ENCODE measurements around the gene TXNDC8. TPM values are rescaled to one million over a fixed set of nuclear protein-coding genes. Genes with fewer than 3 reads are reported as not detected.

Gene TXNDC8
- total RNA-seq, 1 experiment from 2014 or later, result not detected

DNA sequence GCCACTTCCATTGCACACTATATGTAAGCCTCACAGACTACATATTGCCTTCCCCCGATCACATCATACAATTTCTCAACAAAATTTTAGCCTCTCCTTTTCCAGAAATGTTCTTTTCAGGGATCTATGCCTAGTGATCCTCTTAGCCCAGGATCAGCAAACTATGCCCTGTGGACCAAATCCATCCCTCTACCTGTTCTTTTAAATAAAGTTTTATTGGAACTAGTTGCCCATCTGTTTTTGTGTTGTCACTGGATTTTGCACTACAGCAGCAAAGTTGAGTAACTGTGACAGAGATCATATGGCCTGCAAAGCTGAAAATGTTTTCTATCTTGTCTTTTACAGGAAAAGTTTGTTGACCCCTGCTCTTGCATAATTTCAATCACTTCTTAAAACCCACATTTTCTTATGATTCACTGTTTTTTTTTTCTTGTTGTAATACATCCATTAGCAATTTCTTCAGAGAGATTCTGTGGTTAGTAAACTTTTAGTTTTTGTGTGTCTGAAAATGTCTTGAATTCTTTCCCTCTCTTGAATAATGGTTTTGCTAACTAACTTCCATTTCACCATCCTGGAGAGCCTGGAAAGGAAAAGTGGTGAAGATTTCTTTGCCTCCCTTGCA, 7.1 kb downstream of the TXNDC8 start:
- ATAC-seq (no peak), DNase-seq (ENCODE audit: low read depth, low spot score) (no peak)
- Histone ChIP-seq H3K36me3 (ENCODE audit: control insufficient read depth in 1 of 2, insufficient read depth in 2 of 2, low read length in 2 of 2) (no peaks in the 10 kb centered on the region), H3K27me3 (ENCODE audit: insufficient read depth, low read length) (no peaks in the 10 kb centered on the region), H3K4me2 (ENCODE audit: low read length) (no peak overlapping the region), H3K4me1 (ENCODE audit: control insufficient read depth in 1 of 2, insufficient read depth in 2 of 2, low read length in 2 of 2) (no peaks in the 10 kb centered on the region), H3K4me3 (replicated peaks in 1 of 2; ENCODE audit: low read depth in 1 of 2, low read length in 2 of 2) (no peak overlapping the region), H3K9ac (ENCODE audit: low read length) (no peak overlapping the region), H3K9me2 (ENCODE audit: insufficient read depth) (no peaks in the 10 kb centered on the region), H3K27ac (ENCODE audit: low read depth, low read length) (no peak overlapping the region), H3K9me3 (ENCODE audit: control insufficient read depth in 1 of 2, insufficient read depth in 1 of 2, low read depth in 1 of 2, low read length in 2 of 2) (no peaks in the 10 kb centered on the region), H3K79me2 (ENCODE audit: insufficient read depth, low read length) (no peaks in the 10 kb centered on the region), H2AFZ (ENCODE audit: low read depth, low read length, poor library complexity, severe bottlenecking) (no peak overlapping the region), H4K20me1 (ENCODE audit: insufficient read depth) (no peaks in the 10 kb centered on the region)
- CTCF ChIA-PET, result no interaction called here
- intact Hi-C loops (cut with micrococcal nuclease), result no loop called here
- no peak for TF ChIP-seq SP1 (IDR thresholded peaks at IDR 0.05; ENCODE audit: low read depth)
- no peak for TF ChIP-seq TCF7L2 (IDR thresholded peaks at IDR 0.05; ENCODE audit: borderline replicate concordance, extremely low read depth, insufficient read depth, insufficient read length)
- no peak for TF ChIP-seq EZH2 (IDR thresholded peaks at IDR 0.05)
- TF ChIP-seq, protein P1, sequence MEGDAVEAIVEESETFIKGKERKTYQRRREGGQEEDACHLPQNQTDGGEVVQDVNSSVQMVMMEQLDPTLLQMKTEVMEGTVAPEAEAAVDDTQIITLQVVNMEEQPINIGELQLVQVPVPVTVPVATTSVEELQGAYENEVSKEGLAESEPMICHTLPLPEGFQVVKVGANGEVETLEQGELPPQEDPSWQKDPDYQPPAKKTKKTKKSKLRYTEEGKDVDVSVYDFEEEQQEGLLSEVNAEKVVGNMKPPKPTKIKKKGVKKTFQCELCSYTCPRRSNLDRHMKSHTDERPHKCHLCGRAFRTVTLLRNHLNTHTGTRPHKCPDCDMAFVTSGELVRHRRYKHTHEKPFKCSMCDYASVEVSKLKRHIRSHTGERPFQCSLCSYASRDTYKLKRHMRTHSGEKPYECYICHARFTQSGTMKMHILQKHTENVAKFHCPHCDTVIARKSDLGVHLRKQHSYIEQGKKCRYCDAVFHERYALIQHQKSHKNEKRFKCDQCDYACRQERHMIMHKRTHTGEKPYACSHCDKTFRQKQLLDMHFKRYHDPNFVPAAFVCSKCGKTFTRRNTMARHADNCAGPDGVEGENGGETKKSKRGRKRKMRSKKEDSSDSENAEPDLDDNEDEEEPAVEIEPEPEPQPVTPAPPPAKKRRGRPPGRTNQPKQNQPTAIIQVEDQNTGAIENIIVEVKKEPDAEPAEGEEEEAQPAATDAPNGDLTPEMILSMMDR (IDR thresholded peaks at IDR 0.05 in 2 of 3, conservative IDR thresholded peaks at IDR 0.05 in 1 of 3; ENCODE audit: borderline replicate concordance in 1 of 3, insufficient read depth in 1 of 3, low read depth in 2 of 3, low read length in 2 of 3), result no peak
- TF ChIP-seq FOSL1 (IDR thresholded peaks at IDR 0.05; ENCODE audit: low read depth), result no peak
- no peak for TF ChIP-seq ZFX (IDR thresholded peaks at IDR 0.05)
- no peak for TF ChIP-seq EGR1 (IDR thresholded peaks at IDR 0.05; ENCODE audit: low read depth)
- no peak for TF ChIP-seq CBX3 (IDR thresholded peaks at IDR 0.05; ENCODE audit: low read depth)
- no peak for TF ChIP-seq ELF1 (IDR thresholded peaks at IDR 0.05; ENCODE audit: borderline replicate concordance, low read depth)
- TF ChIP-seq, protein P2, sequence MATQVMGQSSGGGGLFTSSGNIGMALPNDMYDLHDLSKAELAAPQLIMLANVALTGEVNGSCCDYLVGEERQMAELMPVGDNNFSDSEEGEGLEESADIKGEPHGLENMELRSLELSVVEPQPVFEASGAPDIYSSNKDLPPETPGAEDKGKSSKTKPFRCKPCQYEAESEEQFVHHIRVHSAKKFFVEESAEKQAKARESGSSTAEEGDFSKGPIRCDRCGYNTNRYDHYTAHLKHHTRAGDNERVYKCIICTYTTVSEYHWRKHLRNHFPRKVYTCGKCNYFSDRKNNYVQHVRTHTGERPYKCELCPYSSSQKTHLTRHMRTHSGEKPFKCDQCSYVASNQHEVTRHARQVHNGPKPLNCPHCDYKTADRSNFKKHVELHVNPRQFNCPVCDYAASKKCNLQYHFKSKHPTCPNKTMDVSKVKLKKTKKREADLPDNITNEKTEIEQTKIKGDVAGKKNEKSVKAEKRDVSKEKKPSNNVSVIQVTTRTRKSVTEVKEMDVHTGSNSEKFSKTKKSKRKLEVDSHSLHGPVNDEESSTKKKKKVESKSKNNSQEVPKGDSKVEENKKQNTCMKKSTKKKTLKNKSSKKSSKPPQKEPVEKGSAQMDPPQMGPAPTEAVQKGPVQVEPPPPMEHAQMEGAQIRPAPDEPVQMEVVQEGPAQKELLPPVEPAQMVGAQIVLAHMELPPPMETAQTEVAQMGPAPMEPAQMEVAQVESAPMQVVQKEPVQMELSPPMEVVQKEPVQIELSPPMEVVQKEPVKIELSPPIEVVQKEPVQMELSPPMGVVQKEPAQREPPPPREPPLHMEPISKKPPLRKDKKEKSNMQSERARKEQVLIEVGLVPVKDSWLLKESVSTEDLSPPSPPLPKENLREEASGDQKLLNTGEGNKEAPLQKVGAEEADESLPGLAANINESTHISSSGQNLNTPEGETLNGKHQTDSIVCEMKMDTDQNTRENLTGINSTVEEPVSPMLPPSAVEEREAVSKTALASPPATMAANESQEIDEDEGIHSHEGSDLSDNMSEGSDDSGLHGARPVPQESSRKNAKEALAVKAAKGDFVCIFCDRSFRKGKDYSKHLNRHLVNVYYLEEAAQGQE (IDR thresholded peaks at IDR 0.05; ENCODE audit: low read depth), result no peak
- TF ChIP-seq YY1 (IDR thresholded peaks at IDR 0.05; ENCODE audit: extremely low read depth, insufficient replicate concordance, low read depth, low read length), result no peak
- TF ChIP-seq CEBPB (IDR thresholded peaks at IDR 0.05; ENCODE audit: low read depth), result no peak
- TF ChIP-seq RAD21 (IDR thresholded peaks at IDR 0.05; ENCODE audit: low read depth), result no peak
- TF ChIP-seq, protein P3, sequence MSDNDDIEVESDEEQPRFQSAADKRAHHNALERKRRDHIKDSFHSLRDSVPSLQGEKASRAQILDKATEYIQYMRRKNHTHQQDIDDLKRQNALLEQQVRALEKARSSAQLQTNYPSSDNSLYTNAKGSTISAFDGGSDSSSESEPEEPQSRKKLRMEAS (IDR thresholded peaks at IDR 0.05), result no peak
- no TSS peak for BruUV-seq (replicated peaks)
- POLR2A ChIA-PET, result no interaction called here
- RAD21 ChIA-PET (ENCODE audit: low non-redundant PET in 1 of 2, low total read pairs in 2 of 2, uncharacterized antibody in 2 of 2, unreplicated experiment in 2 of 2), result no interaction called here

All from HCT116 (cell line).